ENCODE data around the gene CNN2. TPM values are rescaled to one million over a fixed set of nuclear protein-coding genes. Genes with fewer than 3 reads are reported as not detected.
A peak's percentile ranks its signal among the peaks of the same experiment; 100 is the strongest.

Gene CNN2
- total RNA-seq, 2 experiments from 2014 or later: 104 TPM

DNA sequence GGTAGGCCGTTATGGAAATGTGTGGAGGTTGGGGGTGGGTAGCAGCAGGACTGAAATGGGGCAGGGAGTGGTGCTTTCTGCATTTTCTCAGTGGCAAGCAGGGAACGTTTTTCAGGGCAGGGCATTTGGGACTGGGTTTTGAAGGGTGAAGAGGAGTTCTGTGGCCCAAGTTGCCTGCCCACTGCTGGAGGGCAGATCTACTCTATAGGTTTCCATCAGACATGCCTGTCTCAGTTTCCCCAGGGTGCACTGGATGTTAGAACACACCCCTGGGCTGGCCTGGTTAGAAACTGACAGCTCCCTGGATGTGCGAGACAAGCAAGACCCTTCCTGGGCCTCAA lies 27.1 kb upstream of the CNN2 start:
- Mint-ChIP-seq H3K9me3 (no peaks in the 10 kb centered on the region), H3K27me3 (ENCODE audit: low read depth) (peaks cover 29% of the 10 kb centered on the region), H3K36me3 (ENCODE audit: low read depth) (no peaks in the 10 kb centered on the region), H3K27ac (no peak overlapping the region), H3K4me1 (ENCODE audit: low read depth) (peaks cover 15% of the 10 kb centered on the region), H3K4me3 (peak overlapping the region; percentile 34)
- CTCF ChIA-PET: interaction anchor here (1.0 to 1.2 kb wide), 3 partner anchors 22 to 90 kb away, joined by 3 read pairs; partner anchors contain the start of gene RNU6-2
- no peak for DNase-seq
- intact Hi-C loops (cut with micrococcal nuclease): no loop called here

- no peak within 1 kb of the TSS for H3K27ac Mint-ChIP-seq
- CTCF ChIA-PET: no interaction called here
- H3K4me3 Mint-ChIP-seq: peak within 1 kb of the TSS; percentile 34
- intact Hi-C loops (cut with micrococcal nuclease): no loop called here
- DNase-seq: peak; percentile 82
- H3K9me3 Mint-ChIP-seq: no peaks in the 10 kb centered on the region
- H3K27me3 Mint-ChIP-seq (ENCODE audit: low read depth): peaks cover 29% of the 10 kb centered on the region
- H3K36me3 Mint-ChIP-seq (ENCODE audit: low read depth): no peaks in the 10 kb centered on the region
- peaks cover 15% of the 10 kb centered on the region for H3K4me1 Mint-ChIP-seq (ENCODE audit: low read depth)
These were observed 26.3 kb upstream of the CNN2 start, which contains the start of gene GRIN3B for GRCh38 chr19:1000095-1000494. Gene GRIN3B, plus strand, starts transcription at chr19:1000419. Its CDS starts 19 bp downstream, at chr19:1000438.

DNA sequence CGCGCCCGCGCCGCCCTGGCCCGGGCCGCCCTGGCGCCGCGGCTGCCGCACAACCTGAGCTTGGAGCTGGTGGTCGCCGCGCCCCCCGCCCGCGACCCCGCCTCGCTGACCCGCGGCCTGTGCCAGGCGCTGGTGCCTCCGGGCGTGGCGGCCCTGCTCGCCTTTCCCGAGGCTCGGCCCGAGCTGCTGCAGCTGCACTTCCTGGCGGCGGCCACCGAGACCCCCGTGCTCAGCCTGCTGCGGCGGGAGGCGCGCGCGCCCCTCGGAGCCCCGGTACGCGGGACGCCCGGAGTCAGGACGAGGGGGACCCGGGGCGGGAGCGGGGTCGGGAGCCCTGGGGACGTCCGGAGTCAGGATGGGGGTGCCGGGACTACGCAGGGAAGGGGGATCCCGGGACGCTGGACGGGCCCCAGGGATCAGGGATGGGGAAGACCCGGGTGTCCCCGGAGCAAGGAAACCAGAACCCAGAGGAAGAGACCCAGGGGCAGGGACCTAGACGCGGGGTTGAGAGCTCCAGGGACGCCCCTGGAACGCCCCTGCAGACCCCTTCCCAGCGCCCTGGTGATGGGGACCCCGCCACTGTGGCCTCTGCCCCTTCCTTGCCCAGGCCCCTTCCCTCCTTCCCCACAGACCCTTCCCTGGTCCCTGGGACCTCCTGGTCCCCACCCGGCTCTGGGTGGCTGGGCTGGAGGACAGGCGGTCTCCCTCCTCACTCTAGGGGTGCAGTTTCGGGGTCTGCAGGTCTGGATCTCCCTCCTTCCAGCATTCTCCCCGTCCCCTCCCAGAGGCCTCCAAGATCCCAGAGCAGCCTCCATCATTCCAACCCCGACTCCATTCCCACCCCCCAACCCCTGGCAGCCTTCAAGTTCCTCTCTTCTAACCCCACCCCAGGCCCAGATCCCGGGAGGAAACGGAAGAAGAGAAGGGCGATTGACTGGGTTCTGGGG lies 25.5 kb upstream of the CNN2 start:
- Mint-ChIP-seq H3K4me3 (no peak overlapping the region), H3K27me3 (ENCODE audit: low read depth) (peaks cover 29% of the 10 kb centered on the region), H3K27ac (no peak overlapping the region), H3K4me1 (ENCODE audit: low read depth) (peaks cover 15% of the 10 kb centered on the region), H3K9me3 (no peaks in the 10 kb centered on the region), H3K36me3 (ENCODE audit: low read depth) (no peaks in the 10 kb centered on the region)
- intact Hi-C loops (cut with micrococcal nuclease): loop anchor here (1.0 kb wide), 3 partner anchors 76 to 231 kb away; no protein-coding TSS in a partner anchor
- CTCF ChIA-PET: interaction anchor here (0.6 to 0.9 kb wide), 2 partner anchors 85 to 167 kb away, joined by 3 to 4 read pairs; no protein-coding TSS in a partner anchor
- DNase-seq: no peak

- Mint-ChIP-seq H3K4me1 (ENCODE audit: low read depth) (peaks cover 7% of the 10 kb centered on the region), H3K27ac (no peak overlapping the region), H3K9me3 (no peaks in the 10 kb centered on the region), H3K4me3 (no peak overlapping the region), H3K27me3 (ENCODE audit: low read depth) (peaks cover 29% of the 10 kb centered on the region), H3K36me3 (ENCODE audit: low read depth) (no peaks in the 10 kb centered on the region)
- peak; percentile 73 for DNase-seq
- intact Hi-C loops (cut with micrococcal nuclease): loop anchor here (1.0 kb wide), 3 partner anchors 76 to 231 kb away; no protein-coding TSS in a partner anchor
- CTCF ChIA-PET: interaction anchor here (0.6 to 0.9 kb wide), 2 partner anchors 85 to 166 kb away, joined by 3 to 4 read pairs; no protein-coding TSS in a partner anchor
These were observed 24.8 kb upstream of the CNN2 start for GRCh38 chr19:1001538-1002166.

GRCh38 chr19:1002600-1002999 lies 23.8 kb upstream of the CNN2 start:
- H3K4me3 Mint-ChIP-seq: no peak overlapping the region
- no peak for DNase-seq
- intact Hi-C loops (cut with micrococcal nuclease): no loop called here
- peaks cover 29% of the 10 kb centered on the region for H3K27me3 Mint-ChIP-seq (ENCODE audit: low read depth)
- no peaks in the 10 kb centered on the region for H3K9me3 Mint-ChIP-seq
- no peaks in the 10 kb centered on the region for H3K36me3 Mint-ChIP-seq (ENCODE audit: low read depth)
- CTCF ChIA-PET: no interaction called here
- H3K4me1 Mint-ChIP-seq (ENCODE audit: low read depth): peaks cover 5% of the 10 kb centered on the region
- H3K27ac Mint-ChIP-seq: no peak overlapping the region

DNA sequence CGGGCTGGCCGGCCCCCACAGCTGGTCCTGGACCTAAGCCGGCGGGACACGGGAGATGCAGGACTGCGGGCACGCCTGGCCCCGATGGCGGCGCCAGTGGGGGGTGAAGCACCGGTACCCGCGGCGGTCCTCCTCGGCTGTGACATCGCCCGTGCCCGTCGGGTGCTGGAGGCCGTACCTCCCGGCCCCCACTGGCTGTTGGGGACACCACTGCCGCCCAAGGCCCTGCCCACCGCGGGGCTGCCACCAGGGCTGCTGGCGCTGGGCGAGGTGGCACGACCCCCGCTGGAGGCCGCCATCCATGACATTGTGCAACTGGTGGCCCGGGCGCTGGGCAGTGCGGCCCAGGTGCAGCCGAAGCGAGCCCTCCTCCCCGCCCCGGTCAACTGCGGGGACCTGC lies 23.1 kb upstream of the CNN2 start:
- H3K4me1 Mint-ChIP-seq (ENCODE audit: low read depth): peaks cover 5% of the 10 kb centered on the region
- H3K4me3 Mint-ChIP-seq: no peak overlapping the region
- peaks cover under 1% of the 10 kb centered on the region for H3K36me3 Mint-ChIP-seq (ENCODE audit: low read depth)
- peaks cover 22% of the 10 kb centered on the region for H3K27me3 Mint-ChIP-seq (ENCODE audit: low read depth)
- H3K9me3 Mint-ChIP-seq: no peaks in the 10 kb centered on the region
- CTCF ChIA-PET: interaction anchor here (0.9 kb wide), 1 partner anchor 19 kb away, joined by 3 read pairs; no protein-coding TSS in a partner anchor
- H3K27ac Mint-ChIP-seq: no peak overlapping the region
- intact Hi-C loops (cut with micrococcal nuclease): no loop called here
- DNase-seq: no peak

- intact Hi-C loops (cut with micrococcal nuclease): no loop called here
- Mint-ChIP-seq H3K4me1 (ENCODE audit: low read depth) (peaks cover 2% of the 10 kb centered on the region), H3K27me3 (ENCODE audit: low read depth) (peaks cover 15% of the 10 kb centered on the region), H3K4me3 (no peak overlapping the region), H3K27ac (no peak overlapping the region), H3K9me3 (no peaks in the 10 kb centered on the region), H3K36me3 (ENCODE audit: low read depth) (peaks cover 2% of the 10 kb centered on the region)
- CTCF ChIA-PET: interaction anchor here (0.7 to 1.0 kb wide), 3 partner anchors 18 to 141 kb away, joined by 3 read pairs; no protein-coding TSS in a partner anchor
- no peak for DNase-seq
These were observed 22.1 kb upstream of the CNN2 start for GRCh38 chr19:1004204-1004802.

- Mint-ChIP-seq H3K4me1 (ENCODE audit: low read depth) (no peaks in the 10 kb centered on the region), H3K27me3 (ENCODE audit: low read depth) (peaks cover 10% of the 10 kb centered on the region), H3K27ac (no peak overlapping the region), H3K9me3 (no peaks in the 10 kb centered on the region), H3K36me3 (ENCODE audit: low read depth) (peaks cover 2% of the 10 kb centered on the region), H3K4me3 (no peak overlapping the region)
- intact Hi-C loops (cut with micrococcal nuclease): no loop called here
- no peak for DNase-seq
- CTCF ChIA-PET: interaction anchor here (1.1 kb wide), 1 partner anchor 141 kb away, joined by 3 read pairs; no protein-coding TSS in a partner anchor
These were observed 21.4 kb upstream of the CNN2 start for GRCh38 chr19:1004803-1005664.

DNA sequence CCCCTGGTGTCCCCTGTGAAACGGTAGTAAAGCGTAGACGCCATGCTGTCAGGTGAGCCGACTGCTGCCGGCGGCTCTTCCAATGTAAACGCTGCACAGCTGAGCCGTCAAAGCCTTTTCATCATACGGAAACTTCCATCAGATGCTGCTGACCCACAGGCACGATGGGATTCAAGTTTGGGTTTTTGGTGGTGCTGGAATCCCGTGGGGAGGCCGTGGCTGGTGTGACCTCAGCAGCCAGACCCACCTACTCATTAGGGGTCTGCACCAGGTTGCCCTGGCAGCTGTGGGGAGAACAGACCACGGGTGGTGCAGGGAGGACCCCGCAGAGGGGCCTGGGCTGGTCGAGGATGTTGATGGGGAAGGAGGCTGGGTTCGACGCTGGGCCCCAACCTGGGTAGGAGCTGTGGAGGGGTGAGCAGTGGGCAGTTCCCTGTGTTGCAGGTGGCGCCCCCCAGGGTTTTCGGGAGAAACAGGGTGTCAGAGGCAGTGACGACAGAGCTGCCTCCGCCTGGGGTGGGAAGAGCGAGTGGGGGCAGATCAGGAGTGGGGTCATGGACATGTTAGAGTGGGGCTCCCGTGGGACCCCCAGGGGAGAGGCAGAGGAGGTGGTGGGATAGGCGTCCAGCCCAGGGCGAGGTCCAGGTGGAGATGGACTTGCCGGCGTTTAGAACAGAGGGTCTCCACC lies 19.6 kb upstream of the CNN2 start:
- H3K4me3 Mint-ChIP-seq: no peak overlapping the region
- intact Hi-C loops (cut with micrococcal nuclease): no loop called here
- H3K27ac Mint-ChIP-seq: no peak overlapping the region
- peaks cover 2% of the 10 kb centered on the region for H3K36me3 Mint-ChIP-seq (ENCODE audit: low read depth)
- peaks cover 4% of the 10 kb centered on the region for H3K27me3 Mint-ChIP-seq (ENCODE audit: low read depth)
- DNase-seq: no peak
- CTCF ChIA-PET: interaction anchor here (0.6 kb wide), 1 partner anchor 187 kb away, joined by 3 read pairs; no protein-coding TSS in a partner anchor
- H3K4me1 Mint-ChIP-seq (ENCODE audit: low read depth): no peaks in the 10 kb centered on the region
- H3K9me3 Mint-ChIP-seq: no peaks in the 10 kb centered on the region

GRCh38 chr19:1007399-1008251 lies 18.8 kb upstream of the CNN2 start:
- Mint-ChIP-seq H3K27ac (no peak overlapping the region), H3K36me3 (ENCODE audit: low read depth) (peaks cover 2% of the 10 kb centered on the region), H3K27me3 (ENCODE audit: low read depth) (peaks cover 1% of the 10 kb centered on the region), H3K9me3 (no peaks in the 10 kb centered on the region), H3K4me3 (no peak overlapping the region), H3K4me1 (ENCODE audit: low read depth) (no peaks in the 10 kb centered on the region)
- DNase-seq: no peak
- intact Hi-C loops (cut with micrococcal nuclease): no loop called here
- CTCF ChIA-PET: interaction anchor here (0.6 kb wide), 1 partner anchor 186 kb away, joined by 3 read pairs; no protein-coding TSS in a partner anchor

All from activated naive CD4-positive, alpha-beta T cell treated with anti-CD3 and anti-CD28 coated beads for 36 hours (primary cell).